OCI-LY7 (cell line): Measurements from ENCODE around the gene CYP46A1. TPM values are rescaled to one million over a fixed set of nuclear protein-coding genes. Genes with fewer than 3 reads are reported as not detected.

ENCODE experiments used
- BruUV-seq: library from RNA; stranded (reverse); fragments of 400-500 nt; replicated peaks from 2 replicates; lab custom pipeline; 2021; lab: Mats Ljungman, UMichigan
- CTCF ChIA-PET: fragments of 300-600 bp; sonication (Branson Sonifier 250); formaldehyde crosslinking; loops from one replicate; lab custom pipeline; 2022; ENCODE audit warnings: antibody characterized with exemption; ENCODE audit not compliant: unreplicated experiment; lab: Charles Lee
- POLR2A ChIA-PET: fragments of 300-600 bp; sonication (Branson Sonifier 250); formaldehyde crosslinking; loops from one replicate; lab custom pipeline; 2022; ENCODE audit warnings: antibody characterized with exemption; lab: Charles Lee
- DNase-seq: peaks from one replicate; pipeline ENCODE4 v3.0.0-alpha.2; 2015; ENCODE audit warnings: low spot score
- H2AFZ ChIP-seq: fragments of 200-600 bp; sonication (generic), shearing (Covaris generic); 2 replicates; pipeline ENCODE4 v1.6.1; 2014; ENCODE audit warnings: mild to moderate bottlenecking, antibody characterized with exemption, low read length, moderate library complexity
- H3K27ac ChIP-seq: fragments of 200-600 bp; sonication (generic); 2 replicates; pipeline ENCODE4 v1.5.1; 2014; ENCODE audit warnings: mixed run types, low read depth, mild to moderate bottlenecking, moderate library complexity, low read length, inconsistent platforms; ENCODE audit not compliant: poor library complexity, severe bottlenecking
- H3K36me3 ChIP-seq: fragments of 200-600 bp; sonication (generic); 2 replicates; pipeline ENCODE4 v1.6.1; 2014; ENCODE audit warnings: mild to moderate bottlenecking, antibody characterized with exemption, low read length, moderate library complexity, mixed read lengths; ENCODE audit not compliant: insufficient read depth
- H3K4me1 ChIP-seq: fragments of 200-600 bp; sonication (generic); 2 replicates; pipeline ENCODE4 v1.5.1; 2014; ENCODE audit warnings: mild to moderate bottlenecking, low read length; ENCODE audit not compliant: insufficient read depth, poor library complexity, severe bottlenecking
- H3K4me2 ChIP-seq: fragments of 200-600 bp; sonication (generic); 2 replicates; pipeline ENCODE4 v1.6.1; 2014; ENCODE audit warnings: mild to moderate bottlenecking, low read length
- H3K4me3 ChIP-seq: fragments of 200-600 bp; sonication (generic); 2 replicates; pipeline ENCODE4 v1.5.1; 2014; ENCODE audit warnings: mild to moderate bottlenecking, low read depth, low read length; ENCODE audit not compliant: poor library complexity, severe bottlenecking
- H3K79me2 ChIP-seq: fragments of 200-600 bp; sonication (generic); 2 replicates; pipeline ENCODE4 v1.6.1; 2016; ENCODE audit warnings: low read depth, mild to moderate bottlenecking, low read length, moderate library complexity, mixed read lengths; ENCODE audit not compliant: insufficient read depth
- H3K9me2 ChIP-seq: fragments of 200-600 bp; sonication (generic); 2 replicates; pipeline ENCODE4 v1.6.1; 2016; ENCODE audit warnings: mild to moderate bottlenecking, low read length, mixed read lengths; ENCODE audit not compliant: insufficient read depth
- H3K9me3 ChIP-seq: fragments of 200-600 bp; sonication (generic); 2 replicates; pipeline ENCODE4 v1.6.1; 2014; ENCODE audit warnings: mild to moderate bottlenecking, mixed run types, low read length, mixed read lengths
- H4K20me1 ChIP-seq: fragments of 200-600 bp; sonication (generic); 2 replicates; pipeline ENCODE4 v1.6.1; 2014; ENCODE audit warnings: mild to moderate bottlenecking, antibody characterized with exemption, low read length, moderate library complexity, mixed read lengths; ENCODE audit not compliant: insufficient read depth
- EZH2phosphoT487 ChIP-seq: fragments of 200-600 bp; sonication (generic); IDR thresholded peaks from 2 replicates; pipeline ENCODE4 v1.6.1; 2018; ENCODE audit warnings: low read depth, borderline replicate concordance, mild to moderate bottlenecking, mixed run types, antibody characterized with exemption, low read length, moderate library complexity, mixed read lengths
- intact Hi-C: fragments of 100-400 bp; cut with micrococcal nuclease; formaldehyde crosslinking; loops from one replicate; pipeline ENCODE4 v1.10.0; 2022; ENCODE audit not compliant: unreplicated experiment
- total RNA-seq, 2 experiments: library from RNA; depleted of rRNA in 1 of 2; stranded (reverse); fragments of >200 nt in 1 of 2; shearing (Covaris generic) in 1 of 2; gene quantifications; 2 replicates each; pipeline ENCODE4 v1.2.3, GENCODE V29; 2014 to 2022
- TF ChIP-seq, protein P1 (sequence below): fragments of 200-600 bp; sonication (generic); conservative IDR thresholded peaks from 2 replicates; pipeline ENCODE4 v1.5.1; 2014; ENCODE audit warnings: mild to moderate bottlenecking, antibody characterized with exemption, low read length, moderate library complexity, mixed read lengths

CYP46A1 gene
- total RNA-seq, 2 experiments from 2014 or later: 4.1 to 10.8 TPM

GRCh38 chr14:99698236-99698635, 14.1 kb downstream of the CYP46A1 start:
- no TSS peak for BruUV-seq
- H4K20me1 ChIP-seq: no peaks in the 10 kb centered on the region
- POLR2A ChIA-PET: no interaction called here
- DNase-seq: no peak
- H2AFZ ChIP-seq: no peak overlapping the region
- H3K79me2 ChIP-seq: no peaks in the 10 kb centered on the region
- CTCF ChIA-PET: no interaction called here
- H3K4me2 ChIP-seq: no peak overlapping the region
- H3K4me3 ChIP-seq: no peak overlapping the region
- no peak overlapping the region for H3K27ac ChIP-seq
- no peaks in the 10 kb centered on the region for H3K36me3 ChIP-seq
- peaks cover 11% of the 10 kb centered on the region for H3K9me3 ChIP-seq
- H3K4me1 ChIP-seq: no peaks in the 10 kb centered on the region
- no peak for TF ChIP-seq EZH2phosphoT487
- TF ChIP-seq, protein P1, sequence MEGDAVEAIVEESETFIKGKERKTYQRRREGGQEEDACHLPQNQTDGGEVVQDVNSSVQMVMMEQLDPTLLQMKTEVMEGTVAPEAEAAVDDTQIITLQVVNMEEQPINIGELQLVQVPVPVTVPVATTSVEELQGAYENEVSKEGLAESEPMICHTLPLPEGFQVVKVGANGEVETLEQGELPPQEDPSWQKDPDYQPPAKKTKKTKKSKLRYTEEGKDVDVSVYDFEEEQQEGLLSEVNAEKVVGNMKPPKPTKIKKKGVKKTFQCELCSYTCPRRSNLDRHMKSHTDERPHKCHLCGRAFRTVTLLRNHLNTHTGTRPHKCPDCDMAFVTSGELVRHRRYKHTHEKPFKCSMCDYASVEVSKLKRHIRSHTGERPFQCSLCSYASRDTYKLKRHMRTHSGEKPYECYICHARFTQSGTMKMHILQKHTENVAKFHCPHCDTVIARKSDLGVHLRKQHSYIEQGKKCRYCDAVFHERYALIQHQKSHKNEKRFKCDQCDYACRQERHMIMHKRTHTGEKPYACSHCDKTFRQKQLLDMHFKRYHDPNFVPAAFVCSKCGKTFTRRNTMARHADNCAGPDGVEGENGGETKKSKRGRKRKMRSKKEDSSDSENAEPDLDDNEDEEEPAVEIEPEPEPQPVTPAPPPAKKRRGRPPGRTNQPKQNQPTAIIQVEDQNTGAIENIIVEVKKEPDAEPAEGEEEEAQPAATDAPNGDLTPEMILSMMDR: no peak
- intact Hi-C loops: no loop called here
- no peaks in the 10 kb centered on the region for H3K9me2 ChIP-seq

DNA sequence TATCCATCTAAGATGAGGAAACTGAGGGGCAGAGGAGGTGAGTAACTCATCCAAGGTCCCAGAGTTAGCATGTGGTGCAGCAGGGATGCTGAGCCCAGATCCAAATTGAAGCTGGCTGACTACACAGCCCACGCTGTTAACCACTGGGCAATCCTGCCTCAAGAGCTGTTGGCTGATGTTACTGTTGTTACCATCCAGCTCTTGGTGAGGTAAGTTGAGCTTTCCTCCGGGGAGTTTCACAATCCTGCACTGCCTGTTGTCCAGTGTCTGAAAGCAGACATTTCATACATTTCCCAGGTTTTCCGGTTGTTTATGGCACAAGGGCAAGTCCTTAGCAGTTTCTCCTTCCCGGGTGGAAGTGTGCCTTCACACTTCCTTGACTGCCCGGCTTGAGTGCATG, 14.5 kb downstream of the CYP46A1 start:
- Histone ChIP-seq H3K4me2 (no peak overlapping the region), H2AFZ (no peak overlapping the region), H3K9me2 (no peaks in the 10 kb centered on the region), H3K4me1 (no peaks in the 10 kb centered on the region), H4K20me1 (no peaks in the 10 kb centered on the region), H3K79me2 (no peaks in the 10 kb centered on the region), H3K4me3 (no peak overlapping the region), H3K9me3 (peaks cover 15% of the 10 kb centered on the region), H3K27ac (no peak overlapping the region), H3K36me3 (no peaks in the 10 kb centered on the region)
- BruUV-seq: no TSS peak
- ChIA-PET POLR2A (no interaction called here), CTCF (no interaction called here)
- no peak for DNase-seq
- intact Hi-C loops: no loop called here
- TF ChIP-seq, protein P1: no peak
- no peak for TF ChIP-seq EZH2phosphoT487

- TF ChIP-seq, protein P1: no peak
- no peak for TF ChIP-seq EZH2phosphoT487
- intact Hi-C loops: no loop called here
Observed at GRCh38 chr14:99699085-99699760, 15.1 kb downstream of the CYP46A1 start.

More at GRCh38 chr14:99699085-99699760, 15.1 kb downstream of the CYP46A1 start:
- no peak for DNase-seq
- Histone ChIP-seq H4K20me1 (no peaks in the 10 kb centered on the region), H3K9me2 (no peaks in the 10 kb centered on the region), H3K9me3 (peaks cover 21% of the 10 kb centered on the region), H3K4me2 (no peak overlapping the region), H2AFZ (no peak overlapping the region), H3K79me2 (no peaks in the 10 kb centered on the region), H3K4me3 (no peak overlapping the region), H3K27ac (no peak overlapping the region), H3K36me3 (no peaks in the 10 kb centered on the region), H3K4me1 (no peaks in the 10 kb centered on the region)
- ChIA-PET CTCF (no interaction called here), POLR2A (no interaction called here)
- no TSS peak for BruUV-seq
